ENCODE measurements around the gene CTXND2.
"Not testable (repeated sequence)": the region's sequence is repeated elsewhere in the genome, so short reads cannot be mapped to it uniquely, and the experiment has no call there.

Gene CTXND2

DNA sequence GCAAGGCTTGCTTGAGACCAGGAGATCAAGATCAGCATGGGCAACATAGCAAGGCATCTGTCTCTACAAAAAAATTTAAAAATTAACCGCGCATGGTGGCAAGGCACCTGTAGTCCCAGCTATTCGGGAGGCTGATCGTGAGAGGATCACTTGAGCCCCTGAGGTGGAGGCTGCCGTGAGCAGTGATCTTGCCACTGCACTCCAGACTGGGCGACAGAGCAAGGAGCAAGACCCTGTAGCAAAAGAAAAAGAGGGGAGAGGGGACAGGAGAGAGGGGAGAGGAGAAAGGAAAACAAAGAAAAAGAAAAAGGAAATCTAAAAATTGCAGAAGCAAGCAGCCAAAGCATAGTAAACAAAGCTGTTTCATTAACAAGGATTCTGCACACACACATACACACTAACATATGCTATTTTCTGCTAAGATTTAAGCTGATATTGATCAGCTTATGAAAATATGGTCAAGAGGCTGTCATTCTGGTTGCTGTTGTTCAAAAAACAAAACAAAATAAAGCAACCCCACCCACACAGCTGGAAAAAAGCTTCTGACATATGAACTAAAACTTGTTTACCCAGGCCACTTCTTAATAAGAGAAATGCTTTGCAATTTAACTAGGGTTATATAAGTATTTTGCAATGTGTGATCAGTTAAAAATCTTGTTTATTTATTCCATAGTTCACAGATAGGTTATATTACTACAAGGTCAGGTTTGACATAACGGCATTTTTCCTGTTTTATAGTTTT lies 12.3 kb upstream of the CTXND2 start:
- in situ Hi-C loops (cut with HindIII; ENCODE audit: low pct_unique_long_range_greater_than_20kb, low sequenced_read_pairs), result no loop called here
- no peak for TF ChIP-seq JUND (IDR thresholded peaks at IDR 0.05; ENCODE audit: low read depth)
- no peak for DNase-seq (ENCODE audit: low read depth in 1 of 2, low spot score in 1 of 2)

DNA sequence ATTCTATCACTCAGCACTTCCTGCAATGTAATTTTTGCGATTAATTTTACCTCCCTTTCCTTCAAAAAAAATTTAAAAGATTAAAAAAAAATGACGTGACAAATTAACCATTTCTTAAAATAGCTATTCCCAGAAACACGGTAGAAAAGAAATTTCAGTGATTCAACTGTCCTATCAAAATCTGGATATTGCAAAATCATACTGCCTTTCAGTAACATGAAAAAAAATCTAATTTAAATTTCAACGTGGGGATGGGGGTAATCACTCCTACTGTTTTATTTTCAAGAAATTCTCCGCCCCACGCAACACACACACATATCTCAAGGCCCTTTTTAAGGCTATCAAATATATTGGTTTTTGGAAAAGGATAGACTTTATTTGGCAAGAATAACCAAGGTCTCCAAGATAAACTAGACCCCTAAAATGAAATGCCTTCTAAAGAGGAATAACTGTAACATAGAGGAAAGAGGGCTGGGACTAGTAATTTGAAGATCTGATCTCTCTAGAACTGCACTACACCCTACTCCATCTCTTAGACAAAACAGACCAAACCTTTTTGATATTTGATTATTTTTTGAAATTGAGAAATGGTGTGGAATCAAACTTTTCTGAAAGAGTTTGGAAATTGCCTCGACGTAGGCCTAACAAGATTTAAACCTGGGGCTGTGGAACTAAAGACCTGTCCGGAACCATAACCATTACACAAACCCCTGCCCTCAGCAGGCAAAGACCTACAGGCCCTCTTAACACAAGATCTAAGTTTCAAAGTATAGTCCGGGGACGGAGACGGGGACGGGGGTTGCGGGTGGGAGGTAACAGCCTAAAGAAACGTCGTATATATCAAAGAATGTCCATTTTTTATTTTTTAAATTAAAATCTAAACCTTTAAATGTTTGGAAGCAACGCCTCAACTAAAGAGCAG lies 11.5 kb upstream of the CTXND2 start:
- in situ Hi-C loops (cut with HindIII; ENCODE audit: low pct_unique_long_range_greater_than_20kb, low sequenced_read_pairs), result no loop called here
- no peak for DNase-seq (ENCODE audit: low read depth in 1 of 2, low spot score in 1 of 2)
- no peak for TF ChIP-seq JUND (IDR thresholded peaks at IDR 0.05; ENCODE audit: low read depth)

DNA sequence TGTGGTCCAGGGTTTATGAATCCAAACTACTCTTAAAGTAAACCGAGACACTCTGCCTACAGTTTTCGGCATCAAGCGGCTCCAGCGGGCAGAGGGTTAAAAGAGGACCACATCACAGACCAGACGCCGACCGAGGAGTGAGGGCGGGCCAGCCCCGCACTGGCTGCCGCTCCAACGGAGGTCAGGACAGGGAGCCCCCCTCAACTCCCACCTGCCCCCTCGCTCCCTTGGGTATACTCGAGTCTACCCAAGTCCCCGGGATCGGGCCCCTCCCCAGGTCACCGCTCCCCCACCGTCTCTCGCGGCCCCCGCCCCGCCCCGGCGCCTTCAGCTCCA lies 10.8 kb upstream of the CTXND2 start:
- TF ChIP-seq JUND (IDR thresholded peaks at IDR 0.05; ENCODE audit: low read depth), result no peak
- in situ Hi-C loops (cut with HindIII; ENCODE audit: low pct_unique_long_range_greater_than_20kb, low sequenced_read_pairs), result no loop called here
- peak in 1 of 2 experiments; percentile 65 for DNase-seq (ENCODE audit: low read depth in 1 of 2, low spot score in 1 of 2)

DNA sequence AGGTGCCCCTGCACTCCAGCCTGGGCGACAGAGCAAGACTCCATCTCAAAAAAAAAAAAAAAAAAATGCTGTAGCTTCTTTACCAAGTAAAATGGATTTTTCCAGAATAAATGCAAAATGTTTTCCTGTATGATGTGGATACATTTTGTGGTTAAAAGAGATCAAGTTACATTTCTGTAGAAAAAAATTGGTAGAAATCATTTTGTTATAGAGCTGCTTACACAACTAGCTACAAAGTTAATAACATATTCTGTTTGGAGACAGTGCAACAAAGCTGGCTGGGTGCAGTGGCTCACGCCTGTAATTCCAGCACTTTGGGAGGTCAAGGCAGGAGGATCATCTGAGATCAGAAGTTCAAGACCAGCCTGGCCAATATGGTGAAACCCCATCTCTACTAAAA lies 8.0 kb upstream of the CTXND2 start:
- DNase-seq (ENCODE audit: low read depth in 1 of 2, low spot score in 1 of 2); in situ Hi-C loops (cut with HindIII; ENCODE audit: low pct_unique_long_range_greater_than_20kb, low sequenced_read_pairs): not testable (repeated sequence)

DNA sequence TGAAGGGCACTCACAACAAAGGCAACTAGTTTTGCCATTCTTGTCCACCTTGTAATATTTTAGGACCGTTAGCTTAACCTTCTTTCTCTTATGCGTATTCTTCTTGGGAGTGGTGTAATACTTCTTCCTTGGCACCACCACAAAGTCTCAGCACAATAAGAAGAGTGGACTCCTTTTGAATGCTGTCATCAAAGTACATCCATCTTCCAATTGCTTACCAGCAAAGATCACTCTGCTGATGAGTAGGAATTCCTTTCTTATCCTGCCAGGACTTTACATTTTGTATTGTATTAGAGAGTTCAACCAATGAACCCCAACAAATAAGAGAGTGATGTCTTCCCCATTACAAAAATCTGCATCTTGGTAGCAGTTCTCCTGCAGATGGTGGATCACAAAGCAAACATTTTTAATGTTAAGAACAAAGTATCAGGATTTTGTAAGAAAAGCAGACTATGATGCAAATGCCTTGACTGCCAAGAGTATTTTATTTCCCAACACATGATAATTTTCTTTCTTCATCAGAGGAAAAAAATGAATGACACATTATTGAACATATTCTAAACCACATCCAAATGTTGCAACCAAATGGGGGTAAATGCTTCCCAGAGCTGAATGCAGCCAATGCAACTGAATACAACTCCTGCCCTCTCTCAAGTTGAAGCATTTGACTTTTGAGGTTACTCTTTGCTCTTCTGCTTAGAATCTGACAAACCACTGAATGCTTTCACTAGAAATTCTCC lies 5.4 kb upstream of the CTXND2 start:
- no peak for TF ChIP-seq JUND (IDR thresholded peaks at IDR 0.05; ENCODE audit: low read depth)
- DNase-seq (ENCODE audit: low read depth in 1 of 2, low spot score in 1 of 2), result no peak
- in situ Hi-C loops (cut with HindIII; ENCODE audit: low pct_unique_long_range_greater_than_20kb, low sequenced_read_pairs), result no loop called here

DNA sequence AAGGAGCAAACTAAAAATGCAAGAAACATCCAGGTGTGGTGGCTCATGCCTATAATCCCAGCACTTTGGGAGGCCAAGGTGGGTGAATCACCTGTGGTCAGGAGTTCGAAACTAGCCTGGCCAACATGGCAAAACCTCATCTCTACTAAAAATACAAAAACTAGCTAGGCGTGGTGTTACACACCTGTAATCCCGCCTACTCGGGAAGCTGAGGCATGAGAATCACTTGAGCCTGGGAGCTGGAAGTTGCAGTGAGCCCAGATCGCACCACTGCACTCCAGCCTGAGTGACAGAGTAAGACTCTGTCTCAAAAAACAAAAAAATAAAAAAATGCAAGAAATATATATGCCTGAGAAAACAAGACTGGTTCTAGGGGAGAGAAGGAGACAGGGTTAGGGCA lies 3.8 kb upstream of the CTXND2 start:
- DNase-seq (ENCODE audit: low read depth in 1 of 2, low spot score in 1 of 2); in situ Hi-C loops (cut with HindIII; ENCODE audit: low pct_unique_long_range_greater_than_20kb, low sequenced_read_pairs): not testable (repeated sequence)

DNA sequence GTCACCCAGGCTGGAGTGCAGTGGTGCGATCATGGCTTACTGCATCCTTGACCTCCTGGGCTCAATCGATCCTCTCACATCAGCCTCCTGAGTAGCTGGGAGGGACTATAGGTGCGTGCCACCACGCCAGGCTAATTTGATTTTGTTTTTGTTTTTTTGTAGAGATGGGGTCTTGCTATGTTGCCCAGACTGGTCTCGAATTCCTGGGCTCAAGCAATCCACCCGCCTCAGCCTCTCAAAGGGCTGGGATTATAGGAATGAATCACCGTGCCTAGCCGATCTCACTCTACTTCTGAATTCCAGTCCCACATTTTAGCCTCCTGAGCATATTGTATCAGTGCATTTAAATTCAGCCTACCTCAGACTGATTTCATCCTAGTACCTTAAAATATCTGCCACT lies 1.8 kb downstream of the CTXND2 start:
- TF ChIP-seq JUND (IDR thresholded peaks at IDR 0.05; ENCODE audit: low read depth), result no peak
- no peak for DNase-seq (ENCODE audit: low read depth in 1 of 2, low spot score in 1 of 2)
- in situ Hi-C loops (cut with HindIII; ENCODE audit: low pct_unique_long_range_greater_than_20kb, low sequenced_read_pairs), result no loop called here

DNA sequence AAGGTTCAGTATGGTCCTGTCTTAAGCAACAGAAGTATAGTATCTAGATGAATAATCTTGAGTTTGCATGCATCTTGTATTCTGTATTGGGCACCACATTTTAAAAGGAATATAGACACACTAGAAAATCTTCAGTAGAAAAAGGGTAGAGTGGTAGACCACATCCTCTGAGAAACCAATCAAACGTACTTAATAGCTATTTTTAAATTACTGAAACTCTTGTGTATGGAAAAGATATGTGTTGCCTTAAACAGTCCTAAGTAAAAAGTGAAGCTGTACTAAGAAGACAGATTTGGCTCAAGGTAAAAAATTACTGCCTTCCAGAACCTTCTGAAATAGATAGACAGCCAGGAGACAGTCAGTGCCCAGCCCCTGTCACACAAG lies 3.1 kb downstream of the CTXND2 start:
- no peak for TF ChIP-seq JUND (IDR thresholded peaks at IDR 0.05; ENCODE audit: low read depth)
- in situ Hi-C loops (cut with HindIII; ENCODE audit: low pct_unique_long_range_greater_than_20kb, low sequenced_read_pairs), result no loop called here
- no peak for DNase-seq (ENCODE audit: low read depth in 1 of 2, low spot score in 1 of 2)

DNA sequence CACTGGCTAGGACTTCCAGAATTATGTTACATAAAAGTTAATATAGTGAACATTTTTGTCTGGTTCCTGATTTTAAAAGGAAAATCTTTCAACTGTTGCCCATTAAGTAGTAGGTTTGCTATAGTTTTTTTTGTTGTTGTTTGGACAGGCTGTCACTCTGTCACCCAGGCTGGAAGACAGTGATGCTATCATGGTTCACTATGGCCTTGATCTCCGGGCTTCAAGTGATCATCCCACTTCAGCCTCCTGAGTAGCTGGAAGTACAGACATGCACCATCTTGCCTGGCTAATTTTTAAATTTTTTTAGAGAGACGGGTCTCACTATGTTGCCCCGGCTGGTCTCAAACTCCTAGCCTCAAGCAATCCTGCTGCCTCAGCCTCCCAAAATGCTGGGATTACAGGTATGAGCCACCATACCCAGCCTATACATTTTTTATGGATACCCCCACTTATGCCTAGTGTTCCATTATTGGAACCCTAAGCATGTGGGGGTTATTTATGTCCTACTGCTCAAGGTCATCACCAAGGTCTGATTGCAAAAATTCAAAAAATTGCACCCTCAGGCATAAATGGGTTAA lies 6.5 kb downstream of the CTXND2 start:
- no peak for DNase-seq (ENCODE audit: low read depth in 1 of 2, low spot score in 1 of 2)
- TF ChIP-seq JUND (IDR thresholded peaks at IDR 0.05; ENCODE audit: low read depth), result no peak
- in situ Hi-C loops (cut with HindIII; ENCODE audit: low pct_unique_long_range_greater_than_20kb, low sequenced_read_pairs), result no loop called here

DNA sequence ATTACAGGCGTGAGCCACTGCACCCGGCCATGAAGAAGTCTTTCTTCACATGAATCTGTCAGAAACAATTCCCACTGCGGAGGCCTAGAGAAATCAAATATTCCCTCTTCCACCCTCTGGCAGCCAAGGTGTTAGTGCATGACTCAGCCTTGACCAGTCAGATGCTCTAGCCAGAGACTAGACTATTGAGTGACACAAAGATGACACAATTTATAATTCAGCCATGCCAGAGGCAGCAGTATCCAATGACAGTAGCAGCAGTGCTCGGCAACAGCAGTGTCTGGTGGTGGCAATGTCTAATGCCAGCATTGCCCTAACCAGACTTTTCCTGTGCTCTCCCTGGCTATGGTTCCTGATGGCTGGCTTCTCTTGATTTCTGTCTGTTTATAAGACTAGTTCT lies 8.7 kb downstream of the CTXND2 start:
- peak in 1 of 2 experiments; percentile 66 for DNase-seq (ENCODE audit: low read depth in 1 of 2, low spot score in 1 of 2)
- TF ChIP-seq JUND (IDR thresholded peaks at IDR 0.05; ENCODE audit: low read depth), result no peak
- in situ Hi-C loops (cut with HindIII; ENCODE audit: low pct_unique_long_range_greater_than_20kb, low sequenced_read_pairs), result no loop called here

DNA sequence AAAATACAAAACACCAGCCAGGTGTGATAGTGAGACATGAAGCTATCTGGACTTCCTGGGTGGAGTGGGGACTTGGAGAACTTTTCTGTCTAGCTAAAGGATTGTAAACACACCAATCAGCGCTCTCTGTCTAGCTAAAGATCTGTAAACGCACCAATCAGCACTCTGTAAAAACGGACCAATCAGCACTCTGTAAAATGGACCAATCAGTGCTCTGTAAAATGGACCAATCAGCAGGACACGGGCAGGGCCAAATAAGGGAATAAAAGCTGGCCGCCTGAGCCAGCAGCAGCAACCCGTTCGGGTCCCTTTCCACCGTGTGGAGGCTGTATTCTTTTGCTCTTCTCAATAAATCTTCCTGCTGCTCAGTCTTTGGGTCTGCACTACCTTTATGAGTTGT lies 12.9 kb downstream of the CTXND2 start:
- not testable (repeated sequence) for DNase-seq (ENCODE audit: low read depth in 1 of 2, low spot score in 1 of 2)

DNA sequence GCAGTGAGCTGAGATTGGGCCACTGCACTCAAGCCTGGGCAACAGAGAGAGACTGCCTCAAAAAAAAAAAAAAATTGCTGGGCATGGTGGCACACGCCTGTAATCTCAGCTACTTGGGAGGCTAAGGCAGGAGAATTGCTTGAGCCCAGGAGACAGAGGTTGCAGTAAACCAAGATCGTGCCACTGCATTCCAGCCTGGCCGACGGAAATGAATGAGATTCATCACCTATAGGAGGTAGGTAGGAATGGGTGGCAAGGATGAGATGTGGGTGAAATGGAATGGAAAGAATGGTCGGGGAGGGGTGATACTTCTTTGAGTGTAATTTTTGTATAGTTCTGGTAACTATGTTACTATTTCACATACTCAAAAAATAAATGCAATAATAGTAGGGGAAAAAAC lies 15.4 kb downstream of the CTXND2 start:
- in situ Hi-C loops (cut with HindIII; ENCODE audit: low pct_unique_long_range_greater_than_20kb, low sequenced_read_pairs), result no loop called here
- TF ChIP-seq JUND (IDR thresholded peaks at IDR 0.05; ENCODE audit: low read depth), result no peak
- DNase-seq (ENCODE audit: low read depth in 1 of 2, low spot score in 1 of 2), result no peak

More for the DNA sequence above, 12.9 kb downstream of the CTXND2 start:
- in situ Hi-C loops (cut with HindIII; ENCODE audit: low pct_unique_long_range_greater_than_20kb, low sequenced_read_pairs), result not testable (repeated sequence)

DNA sequence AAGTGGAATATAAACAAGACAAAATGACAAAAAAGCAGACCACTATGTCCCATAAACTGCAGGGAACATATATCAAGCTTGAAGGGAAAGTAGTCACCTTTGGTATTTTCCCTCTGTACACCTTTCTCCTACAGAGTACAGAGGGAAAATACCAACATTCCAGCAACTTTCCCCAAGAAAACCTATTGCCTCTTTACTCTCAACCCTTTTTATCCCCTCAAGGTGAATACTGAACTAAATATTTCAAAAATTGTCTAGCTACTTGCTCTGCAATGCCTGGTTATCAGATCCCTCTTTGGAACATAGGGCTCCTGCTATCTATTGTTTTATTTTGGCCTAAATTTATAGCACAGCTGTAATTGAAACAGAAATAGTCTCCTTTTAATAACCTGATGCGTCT lies 15.8 kb downstream of the CTXND2 start:
- in situ Hi-C loops (cut with HindIII; ENCODE audit: low pct_unique_long_range_greater_than_20kb, low sequenced_read_pairs), result no loop called here
- DNase-seq (ENCODE audit: low read depth in 1 of 2, low spot score in 1 of 2), result no peak
- TF ChIP-seq JUND (IDR thresholded peaks at IDR 0.05; ENCODE audit: low read depth), result no peak

Data from T47D (cell line).